ENCODE measurements around the gene KCNE3. TPM values are rescaled to one million over a fixed set of nuclear protein-coding genes. Genes with fewer than 3 reads are reported as not detected.

The KCNE3 gene
- total and polyA plus RNA-seq, 2 of the 4 experiments (the other 2 are of a cell fraction) = 0.05 to 0.18 TPM

GRCh38 chr11:74462009-74462408 lies 5.3 kb downstream of the KCNE3 start:
- no TSS peak for BruUV-seq (replicated peaks)
- no peak for DNase-seq
- Histone ChIP-seq H4K8ac (ENCODE audit: low read depth in 2 of 2, low read length in 2 of 2) (0 out of 4 replicates have a peak overlapping the region, but pooled peaks have one; percentile 9 to 45), H3K23ac (ENCODE audit: low read depth, low read length) (no peak overlapping the region), H4K20me1 (ENCODE audit: insufficient read depth, low read length) (no peaks in the 10 kb centered on the region), H3K18ac (ENCODE audit: low read depth, low read length) (peak overlapping the region; percentile 83), H3K4me3 (ENCODE audit: insufficient read depth, low read depth, low read length) (peak overlapping the region; percentile 18; the same call in 1 of the 2 replicates), H3K27ac (ENCODE audit: insufficient read depth, low read length) (peak overlapping the region; percentile 65; the same call in 1 of the 2 replicates), H2BK120ac (ENCODE audit: low read depth, low read length) (no peak overlapping the region), H4K5ac (ENCODE audit: low read depth, low read length) (peak overlapping the region; percentile 75; the same call in 1 of the 2 replicates), H3K4ac (ENCODE audit: low read depth, low read length) (no peak overlapping the region), H2BK5ac (ENCODE audit: low read depth, low read length, poor library complexity, severe bottlenecking) (no peak overlapping the region), H3K9ac (ENCODE audit: low read depth, low read length) (peak overlapping the region; percentile 78), H2AK5ac (ENCODE audit: low read depth, low read length) (no peak overlapping the region), H3K9me1 (ENCODE audit: insufficient read depth, low read length) (peaks cover 3% of the 10 kb centered on the region; the same call in 1 of the 2 replicates), H2AFZ (replicated peaks; ENCODE audit: low read length, poor library complexity) (no peak overlapping the region), H3K4me1 (ENCODE audit: control insufficient read depth, insufficient read depth, low read length) (peaks cover 4% of the 10 kb centered on the region; the same call in 1 of the 2 replicates), H3K4me2 (ENCODE audit: low read depth, low read length) (peak overlapping the region; percentile 61), H3K27me3 (ENCODE audit: control insufficient read depth, insufficient read depth, low read length) (peaks cover 36% of the 10 kb centered on the region), H2BK15ac (ENCODE audit: low read depth, low read length) (no peak overlapping the region), H2BK20ac (ENCODE audit: low read depth, low read length) (no peak overlapping the region), H3K9me3 (ENCODE audit: control insufficient read depth, insufficient read depth, low read length) (no peaks in the 10 kb centered on the region), H2AK9ac (replicated peaks; ENCODE audit: low read depth, low read length, poor library complexity) (no peak overlapping the region), H3K14ac (replicated peaks; ENCODE audit: low read depth, low read length) (no peak overlapping the region), H4K91ac (ENCODE audit: insufficient read depth, low read depth, low read length) (no peak overlapping the region), H3K56ac (ENCODE audit: extremely low read depth, insufficient read depth, low read length) (no peak overlapping the region), H3K79me1 (ENCODE audit: low read depth in 1 of 2, low read length in 2 of 2) (no peaks in the 10 kb centered on the region), H3K36me3 (ENCODE audit: control insufficient read depth, insufficient read depth, low read length) (no peaks in the 10 kb centered on the region)
- CTCF ChIA-PET = interaction anchor here (0.6 to 1.4 kb wide), 4 partner anchors 9 to 240 kb away, joined by 3 to 4 read pairs (median 4); no protein-coding TSS in a partner anchor
- dilution Hi-C loops (cut with HindIII; ENCODE audit: low sequenced_read_pairs, unreplicated experiment) (no loop called here), in situ Hi-C loops (cut with MboI; ENCODE audit: low sequenced_read_pairs) (no loop called here), intact Hi-C loops (cut with micrococcal nuclease) (no loop called here)
- WGBS, 2 experiments (ENCODE audit: extremely low coverage in 2 of 2, insufficient read length in 1 of 2) = 67% methylated on average over 1 of the region's 2 CpGs; no CpG with 5 or more reads in 1 of the 2 experiments
- ATAC-seq (ENCODE audit: low read depth) = peak; percentile 59; the same call in 1 of the 2 replicates
- TF ChIP-seq FOS (IDR thresholded peaks at IDR 0.05; ENCODE audit: low read depth, low read length) (no peak), CEBPB (IDR thresholded peaks at IDR 0.05; ENCODE audit: low read depth, low read length) (peak; percentile 65), MAZ (IDR thresholded peaks at IDR 0.05; ENCODE audit: borderline replicate concordance, low read depth, low read length) (peak; percentile 79; the same call in 1 of the 2 replicates), RCOR1 (IDR thresholded peaks at IDR 0.05; ENCODE audit: insufficient replicate concordance, low read length) (no peak), RAD21 (IDR thresholded peaks at IDR 0.05; ENCODE audit: low read length) (no peak), USF2 (IDR thresholded peaks at IDR 0.05; ENCODE audit: low read depth, low read length) (no peak)
- POLR2A ChIA-PET (ENCODE audit: unreplicated experiment) = no interaction called here
